ENCODE results near the gene MRPL53. TPM values are rescaled to one million over a fixed set of nuclear protein-coding genes. Genes with fewer than 3 reads are reported as not detected.

Gene MRPL53
- total and polyA plus RNA-seq, 2 of the 13 experiments (the other 11 are each of a cell fraction or from before 2014, with no cell fraction given) = 34.3 to 51.9 TPM

GRCh38 chr2:74512744-74513604 lies 40.5 kb upstream of the MRPL53 start (continued):
- TF ChIP-seq KLF13 (CRISPR knock-in tag; IDR thresholded peaks at IDR 0.05) (no peak), MEIS1 (CRISPR knock-in tag; IDR thresholded peaks at IDR 0.05; ENCODE audit: borderline replicate concordance) (no peak), ZNF777 (CRISPR knock-in tag; IDR thresholded peaks at IDR 0.05) (no peak), ZNF672 (CRISPR knock-in tag; IDR thresholded peaks at IDR 0.05) (no peak), NBN (conservative IDR thresholded peaks at IDR 0.05) (no peak), ZNF317 (CRISPR knock-in tag; IDR thresholded peaks at IDR 0.05) (no peak), FOSL2 (CRISPR knock-in tag; IDR thresholded peaks at IDR 0.05) (no peak), ZFYVE20 (CRISPR knock-in tag; IDR thresholded peaks at IDR 0.05; ENCODE audit: borderline replicate concordance, low read depth) (no peak), EP300 (IDR thresholded peaks at IDR 0.05; ENCODE audit: low read depth in 2 of 2, low read length in 2 of 2) (peak; percentile 29 to 51; a peak in 1 of 4 replicates), EP300 (CRISPR knock-in tag; IDR thresholded peaks at IDR 0.05; ENCODE audit: borderline replicate concordance) (no peak), MED13 (CRISPR knock-in tag; IDR thresholded peaks at IDR 0.05) (no peak), HDAC2 (CRISPR knock-in tag; IDR thresholded peaks at IDR 0.05) (peak; percentile 25; the same call in 1 of the 2 replicates), PCBP2 (optimal IDR thresholded peaks at IDR 0.05; ENCODE audit: low read depth, low read length, poor library complexity, severe bottlenecking) (no peak), NFIB (CRISPR knock-in tag; IDR thresholded peaks at IDR 0.05; ENCODE audit: borderline replicate concordance) (no peak), FOXA3 (CRISPR knock-in tag; IDR thresholded peaks at IDR 0.05) (no peak), ZNF605 (CRISPR knock-in tag; IDR thresholded peaks at IDR 0.05) (no peak)
- TF ChIP-seq, protein P1, sequence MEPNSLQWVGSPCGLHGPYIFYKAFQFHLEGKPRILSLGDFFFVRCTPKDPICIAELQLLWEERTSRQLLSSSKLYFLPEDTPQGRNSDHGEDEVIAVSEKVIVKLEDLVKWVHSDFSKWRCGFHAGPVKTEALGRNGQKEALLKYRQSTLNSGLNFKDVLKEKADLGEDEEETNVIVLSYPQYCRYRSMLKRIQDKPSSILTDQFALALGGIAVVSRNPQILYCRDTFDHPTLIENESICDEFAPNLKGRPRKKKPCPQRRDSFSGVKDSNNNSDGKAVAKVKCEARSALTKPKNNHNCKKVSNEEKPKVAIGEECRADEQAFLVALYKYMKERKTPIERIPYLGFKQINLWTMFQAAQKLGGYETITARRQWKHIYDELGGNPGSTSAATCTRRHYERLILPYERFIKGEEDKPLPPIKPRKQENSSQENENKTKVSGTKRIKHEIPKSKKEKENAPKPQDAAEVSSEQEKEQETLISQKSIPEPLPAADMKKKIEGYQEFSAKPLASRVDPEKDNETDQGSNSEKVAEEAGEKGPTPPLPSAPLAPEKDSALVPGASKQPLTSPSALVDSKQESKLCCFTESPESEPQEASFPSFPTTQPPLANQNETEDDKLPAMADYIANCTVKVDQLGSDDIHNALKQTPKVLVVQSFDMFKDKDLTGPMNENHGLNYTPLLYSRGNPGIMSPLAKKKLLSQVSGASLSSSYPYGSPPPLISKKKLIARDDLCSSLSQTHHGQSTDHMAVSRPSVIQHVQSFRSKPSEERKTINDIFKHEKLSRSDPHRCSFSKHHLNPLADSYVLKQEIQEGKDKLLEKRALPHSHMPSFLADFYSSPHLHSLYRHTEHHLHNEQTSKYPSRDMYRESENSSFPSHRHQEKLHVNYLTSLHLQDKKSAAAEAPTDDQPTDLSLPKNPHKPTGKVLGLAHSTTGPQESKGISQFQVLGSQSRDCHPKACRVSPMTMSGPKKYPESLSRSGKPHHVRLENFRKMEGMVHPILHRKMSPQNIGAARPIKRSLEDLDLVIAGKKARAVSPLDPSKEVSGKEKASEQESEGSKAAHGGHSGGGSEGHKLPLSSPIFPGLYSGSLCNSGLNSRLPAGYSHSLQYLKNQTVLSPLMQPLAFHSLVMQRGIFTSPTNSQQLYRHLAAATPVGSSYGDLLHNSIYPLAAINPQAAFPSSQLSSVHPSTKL (CRISPR knock-in tag; IDR thresholded peaks at IDR 0.05) = peak; percentile 45; the same call in 1 of the 2 replicates
- TF ChIP-seq, protein P2, sequence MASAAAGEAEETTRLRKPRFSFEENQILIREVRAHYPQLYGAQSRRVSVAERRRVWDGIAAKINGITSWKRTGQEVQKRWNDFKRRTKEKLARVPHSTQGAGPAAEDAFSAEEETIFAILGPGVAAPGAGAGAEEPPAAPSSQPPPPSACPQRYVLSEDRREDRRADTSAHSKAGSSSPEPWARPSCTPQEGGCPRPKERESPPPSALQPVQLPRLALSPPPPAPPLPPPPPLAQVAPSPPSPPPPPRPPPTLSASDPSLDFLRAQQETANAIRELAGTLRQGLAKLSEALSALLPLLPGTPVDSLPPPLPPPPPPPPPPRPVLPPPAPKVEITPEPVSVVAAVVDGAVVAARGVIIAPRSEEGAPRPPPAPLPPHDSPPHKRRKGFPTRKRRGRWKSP (CRISPR knock-in tag; IDR thresholded peaks at IDR 0.05) = no peak
- TF ChIP-seq, protein P3, sequence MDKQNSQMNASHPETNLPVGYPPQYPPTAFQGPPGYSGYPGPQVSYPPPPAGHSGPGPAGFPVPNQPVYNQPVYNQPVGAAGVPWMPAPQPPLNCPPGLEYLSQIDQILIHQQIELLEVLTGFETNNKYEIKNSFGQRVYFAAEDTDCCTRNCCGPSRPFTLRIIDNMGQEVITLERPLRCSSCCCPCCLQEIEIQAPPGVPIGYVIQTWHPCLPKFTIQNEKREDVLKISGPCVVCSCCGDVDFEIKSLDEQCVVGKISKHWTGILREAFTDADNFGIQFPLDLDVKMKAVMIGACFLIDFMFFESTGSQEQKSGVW (CRISPR knock-in tag; IDR thresholded peaks at IDR 0.05; ENCODE audit: borderline replicate concordance) = no peak
- TF ChIP-seq, protein P4, sequence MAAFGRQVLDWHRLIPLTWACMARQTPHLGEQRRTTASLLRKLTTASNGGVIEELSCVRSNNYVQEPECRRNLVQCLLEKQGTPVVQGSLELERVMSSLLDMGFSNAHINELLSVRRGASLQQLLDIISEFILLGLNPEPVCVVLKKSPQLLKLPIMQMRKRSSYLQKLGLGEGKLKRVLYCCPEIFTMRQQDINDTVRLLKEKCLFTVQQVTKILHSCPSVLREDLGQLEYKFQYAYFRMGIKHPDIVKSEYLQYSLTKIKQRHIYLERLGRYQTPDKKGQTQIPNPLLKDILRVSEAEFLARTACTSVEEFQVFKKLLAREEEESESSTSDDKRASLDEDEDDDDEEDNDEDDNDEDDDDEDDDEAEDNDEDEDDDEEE (CRISPR knock-in tag; IDR thresholded peaks at IDR 0.05) = 0 out of 2 replicates have a peak, but pooled peaks have one; percentile 40
- TF ChIP-seq, protein P5, sequence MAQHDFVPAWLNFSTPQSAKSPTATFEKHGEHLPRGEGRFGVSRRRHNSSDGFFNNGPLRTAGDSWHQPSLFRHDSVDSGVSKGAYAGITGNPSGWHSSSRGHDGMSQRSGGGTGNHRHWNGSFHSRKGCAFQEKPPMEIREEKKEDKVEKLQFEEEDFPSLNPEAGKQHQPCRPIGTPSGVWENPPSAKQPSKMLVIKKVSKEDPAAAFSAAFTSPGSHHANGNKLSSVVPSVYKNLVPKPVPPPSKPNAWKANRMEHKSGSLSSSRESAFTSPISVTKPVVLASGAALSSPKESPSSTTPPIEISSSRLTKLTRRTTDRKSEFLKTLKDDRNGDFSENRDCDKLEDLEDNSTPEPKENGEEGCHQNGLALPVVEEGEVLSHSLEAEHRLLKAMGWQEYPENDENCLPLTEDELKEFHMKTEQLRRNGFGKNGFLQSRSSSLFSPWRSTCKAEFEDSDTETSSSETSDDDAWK (CRISPR knock-in tag; IDR thresholded peaks at IDR 0.05) = no peak

Measured in HepG2 (cell line).